Measurements from ENCODE around the gene ACER3. TPM values are rescaled to one million over a fixed set of nuclear protein-coding genes. Genes with fewer than 3 reads are reported as not detected.
"Not testable (repeated sequence)": the region's sequence is repeated elsewhere in the genome, so short reads cannot be mapped to it uniquely, and the experiment has no call there.

The ACER3 gene
- total RNA-seq, 2 donors from 2014 or later = 18.5 to 23.2 TPM

GRCh38 chr11:76820184-76820566 is 40.5 kb upstream of the ACER3 start:
- Mint-ChIP-seq H3K27ac (no peak overlapping the region), H3K4me3 (no peak overlapping the region), H3K4me1 (peaks cover 4% of the 10 kb centered on the region), H3K36me3 (ENCODE audit: low read depth) (peaks cover 3% of the 10 kb centered on the region), H3K27me3 (ENCODE audit: insufficient read depth) (peaks cover under 1% of the 10 kb centered on the region), H3K9me3 (peaks cover 67% of the 10 kb centered on the region)
- no peaks in the 10 kb centered on the region for H3K36me3 ChIP-seq (ENCODE audit: control insufficient read depth, insufficient read depth, low read length)
- no peak overlapping the region for H3K9ac ChIP-seq (ENCODE audit: extremely low read depth, low read length, poor library complexity, severe bottlenecking)
- no peak for TF ChIP-seq CTCF (conservative IDR thresholded peaks at IDR 0.05)
- no peaks in the 10 kb centered on the region for H3K4me1 ChIP-seq (ENCODE audit: control insufficient read depth, insufficient read depth, low read length)
- H3K4me3 ChIP-seq (ENCODE audit: low read length) = no peak overlapping the region
- 100% methylated on average over 1 of the region's 1 CpG; no CpG with 5 or more reads in 1 of the 2 experiments for WGBS, 2 experiments (ENCODE audit: insufficient coverage in 1 of 2, insufficient read length in 1 of 2)
- no peak overlapping the region for H3K27ac ChIP-seq (ENCODE audit: low read depth, low read length)
- peaks cover 56% of the 10 kb centered on the region for H3K9me3 ChIP-seq (ENCODE audit: control insufficient read depth, low read length)
- H3K27me3 ChIP-seq (ENCODE audit: control insufficient read depth, insufficient read depth, low read length, poor library complexity, severe bottlenecking) = no peaks in the 10 kb centered on the region
- DNase-seq = no peak

- H3K27me3 ChIP-seq (ENCODE audit: control insufficient read depth, insufficient read depth, low read length, poor library complexity, severe bottlenecking); DNase-seq; H3K36me3 Mint-ChIP-seq (ENCODE audit: low read depth); H3K36me3 ChIP-seq (ENCODE audit: control insufficient read depth, insufficient read depth, low read length); H3K4me3 Mint-ChIP-seq; H3K27ac ChIP-seq (ENCODE audit: low read depth, low read length); H3K4me3 ChIP-seq (ENCODE audit: low read length); H3K27ac Mint-ChIP-seq; H3K4me1 ChIP-seq (ENCODE audit: control insufficient read depth, insufficient read depth, low read length); H3K4me1 Mint-ChIP-seq; H3K27me3 Mint-ChIP-seq (ENCODE audit: insufficient read depth); H3K9ac ChIP-seq (ENCODE audit: extremely low read depth, low read length, poor library complexity, severe bottlenecking): not testable (repeated sequence)
- WGBS, 2 experiments (ENCODE audit: insufficient coverage in 1 of 2, insufficient read length in 1 of 2) = 96% methylated on average over 29 of the region's 29 CpGs; no CpG with 5 or more reads in 1 of the 2 experiments
- peaks cover 43% of the 10 kb centered on the region for H3K9me3 ChIP-seq (ENCODE audit: control insufficient read depth, low read length)
- H3K9me3 Mint-ChIP-seq = peaks cover 55% of the 10 kb centered on the region
Measured at GRCh38 chr11:76821396-76821795, 39.3 kb upstream of the ACER3 start.

- no peaks in the 10 kb centered on the region for H3K27me3 ChIP-seq (ENCODE audit: control insufficient read depth, insufficient read depth, low read length, poor library complexity, severe bottlenecking)
- H3K27me3 Mint-ChIP-seq (ENCODE audit: insufficient read depth) = peaks cover 2% of the 10 kb centered on the region
- no peak overlapping the region for H3K4me3 Mint-ChIP-seq
Measured at GRCh38 chr11:76822406-76822805, 38.3 kb upstream of the ACER3 start.

More at GRCh38 chr11:76822406-76822805, 38.3 kb upstream of the ACER3 start:
- no peak for TF ChIP-seq CTCF (conservative IDR thresholded peaks at IDR 0.05)
- Mint-ChIP-seq H3K36me3 (ENCODE audit: low read depth) (no peaks in the 10 kb centered on the region), H3K27ac (no peak overlapping the region), H3K9me3 (peaks cover 45% of the 10 kb centered on the region), H3K4me1 (peaks cover 4% of the 10 kb centered on the region)
- Histone ChIP-seq H3K4me1 (ENCODE audit: control insufficient read depth, insufficient read depth, low read length) (no peaks in the 10 kb centered on the region), H3K27ac (ENCODE audit: low read depth, low read length) (no peak overlapping the region), H3K9me3 (ENCODE audit: control insufficient read depth, low read length) (peaks cover 33% of the 10 kb centered on the region), H3K9ac (ENCODE audit: extremely low read depth, low read length, poor library complexity, severe bottlenecking) (no peak overlapping the region), H3K36me3 (ENCODE audit: control insufficient read depth, insufficient read depth, low read length) (no peaks in the 10 kb centered on the region), H3K4me3 (ENCODE audit: low read length) (peak overlapping the region; percentile 25)
- no peak for DNase-seq
- 100% methylated on average over 1 of the region's 1 CpG; no CpG with 5 or more reads in 1 of the 2 experiments for WGBS, 2 experiments (ENCODE audit: insufficient coverage in 1 of 2, insufficient read length in 1 of 2)

Data from endodermal cell (in vitro differentiated cells).